Uterus (tissue), 4 donors: ENCODE results near the gene MLPH. TPM values are rescaled to one million over a fixed set of nuclear protein-coding genes. Genes with fewer than 3 reads are reported as not detected.
A peak's percentile ranks its signal among the peaks of the same experiment; 100 is the strongest.

ENCODE experiments used
- DNase-seq, 2 donors: peaks; one replicate each; pipeline ENCODE4 v3.0.0-alpha.2; 2019 to 2020
- H3K27ac ChIP-seq, 2 donors: fragments of 200-600 bp; sonication (generic); 1 replicate in 1 of 2; 2 replicates in 1 of 2; pipeline ENCODE4 v1.5.1; 2016 to 2018
- H3K27me3 ChIP-seq, 2 donors: fragments of 200-600 bp; sonication (generic); one replicate each; pipeline ENCODE4 v1.5.1; 2018 to 2019; ENCODE audit warnings: control low read depth in 1 of 2
- H3K36me3 ChIP-seq, 2 donors: fragments of 200-600 bp; sonication (generic); one replicate each; pipeline ENCODE4 v1.5.1; 2019; ENCODE audit warnings: control low read depth in 1 of 2
- H3K4me1 ChIP-seq, 2 donors: fragments of 200-600 bp; sonication (generic); one replicate each; pipeline ENCODE4 v1.5.1; 2018 to 2019; ENCODE audit warnings: control low read depth in 1 of 2
- H3K4me3 ChIP-seq, 2 donors: fragments of 200-600 bp; sonication (generic); 1 replicate in 1 of 2; 2 replicates in 1 of 2; pipeline ENCODE4 v1.5.1; 2018 to 2019; ENCODE audit warnings: mild to moderate bottlenecking in 1 of 2
- H3K9me3 ChIP-seq, 2 donors: fragments of 200-600 bp; sonication (generic); one replicate each; pipeline ENCODE4 v1.5.1; 2019; ENCODE audit warnings: control low read depth in 1 of 2
- POLR2A ChIP-seq, 2 donors: fragments of 450-650 bp; IDR thresholded peaks; one replicate each; pipeline ENCODE4 v1.6.1; 2016; ENCODE audit warnings: antibody characterized with exemption in 2 of 2, mild to moderate bottlenecking in 1 of 2, moderate library complexity in 1 of 2
- intact Hi-C: fragments of 100-400 bp; cut with DNase I; formaldehyde crosslinking; loops from one replicate; pipeline ENCODE4 v1.15.1; 2023; ENCODE audit warnings: low total_unique reads
- total RNA-seq, 4 donors: library from RNA; depleted of rRNA in 3 of 4; stranded (reverse); fragments of >200 nt in 3 of 4; gene quantifications; one replicate each; pipeline versions ENCODE4 v1.1.0 to v1.2.4, GENCODE V29; 2014 to 2023
- TF ChIP-seq, protein P1 (sequence below), 4 experiments: fragments of 200-600 bp in 2 of 4; fragments of 450-650 bp in 2 of 4; sonication (generic) in 2 of 4; IDR thresholded peaks; one replicate each; pipeline ENCODE4 v1.5.1; 2016 to 2019; ENCODE audit warnings: antibody characterized with exemption in 4 of 4, mild to moderate bottlenecking in 2 of 4, moderate library complexity in 1 of 4
- donor health status: DM: yes; HTN: yes; CAD: no.

The MLPH gene
- total RNA-seq, 4 donors from 2014 or later: 1.2 to 16.5 (median 8.9) TPM

DNA sequence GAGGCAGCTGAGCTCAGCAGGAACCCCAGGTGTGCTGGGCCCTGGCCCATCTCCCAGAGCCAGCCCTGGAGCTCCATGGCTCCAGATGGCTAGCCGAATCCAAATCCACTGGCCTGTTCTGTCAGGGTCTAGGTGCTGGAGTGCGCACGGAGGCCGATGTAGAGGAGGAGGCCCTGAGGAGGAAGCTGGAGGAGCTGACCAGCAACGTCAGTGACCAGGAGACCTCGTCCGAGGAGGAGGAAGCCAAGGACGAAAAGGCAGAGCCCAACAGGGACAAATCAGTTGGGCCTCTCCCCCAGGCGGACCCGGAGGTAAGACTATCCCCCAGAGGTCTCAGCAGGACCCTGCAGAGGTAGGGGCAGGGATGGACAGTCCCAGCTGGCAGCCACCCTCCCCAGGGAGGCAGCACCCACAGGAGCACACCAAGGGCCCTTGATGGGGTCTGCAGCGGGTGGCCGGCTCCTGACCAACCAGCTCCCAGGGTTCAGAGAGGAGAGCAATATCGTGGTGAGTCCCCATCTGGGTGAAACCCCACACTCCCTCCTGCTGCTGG lies 53.2 kb downstream of the MLPH start:
- intact Hi-C loops: no loop called here
- no peaks in the 10 kb centered on the region for H3K27me3 ChIP-seq
- no peaks in the 10 kb centered on the region for H3K9me3 ChIP-seq
- H3K4me3 ChIP-seq: no peak overlapping the region
- H3K4me1 ChIP-seq: peaks cover 0 to 3% of the 10 kb centered on the region in 2 donors
- H3K36me3 ChIP-seq: no peaks in the 10 kb centered on the region
- H3K27ac ChIP-seq: no peak overlapping the region
- no peak for DNase-seq
- TF ChIP-seq POLR2A (IDR thresholded peaks at IDR 0.05): no peak
- TF ChIP-seq, protein P1, sequence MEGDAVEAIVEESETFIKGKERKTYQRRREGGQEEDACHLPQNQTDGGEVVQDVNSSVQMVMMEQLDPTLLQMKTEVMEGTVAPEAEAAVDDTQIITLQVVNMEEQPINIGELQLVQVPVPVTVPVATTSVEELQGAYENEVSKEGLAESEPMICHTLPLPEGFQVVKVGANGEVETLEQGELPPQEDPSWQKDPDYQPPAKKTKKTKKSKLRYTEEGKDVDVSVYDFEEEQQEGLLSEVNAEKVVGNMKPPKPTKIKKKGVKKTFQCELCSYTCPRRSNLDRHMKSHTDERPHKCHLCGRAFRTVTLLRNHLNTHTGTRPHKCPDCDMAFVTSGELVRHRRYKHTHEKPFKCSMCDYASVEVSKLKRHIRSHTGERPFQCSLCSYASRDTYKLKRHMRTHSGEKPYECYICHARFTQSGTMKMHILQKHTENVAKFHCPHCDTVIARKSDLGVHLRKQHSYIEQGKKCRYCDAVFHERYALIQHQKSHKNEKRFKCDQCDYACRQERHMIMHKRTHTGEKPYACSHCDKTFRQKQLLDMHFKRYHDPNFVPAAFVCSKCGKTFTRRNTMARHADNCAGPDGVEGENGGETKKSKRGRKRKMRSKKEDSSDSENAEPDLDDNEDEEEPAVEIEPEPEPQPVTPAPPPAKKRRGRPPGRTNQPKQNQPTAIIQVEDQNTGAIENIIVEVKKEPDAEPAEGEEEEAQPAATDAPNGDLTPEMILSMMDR (IDR thresholded peaks at IDR 0.05): no peak

GRCh38 chr2:237540823-237541222 lies 53.8 kb downstream of the MLPH start:
- intact Hi-C loops: no loop called here
- H3K9me3 ChIP-seq: no peaks in the 10 kb centered on the region
- TF ChIP-seq, protein P1 (IDR thresholded peaks at IDR 0.05): no peak
- no peak for TF ChIP-seq POLR2A (IDR thresholded peaks at IDR 0.05)
- DNase-seq: peak; percentile 59 to 66
- no peak overlapping the region for H3K4me3 ChIP-seq
- no peaks in the 10 kb centered on the region for H3K27me3 ChIP-seq
- H3K27ac ChIP-seq: no peak overlapping the region
- H3K36me3 ChIP-seq: no peaks in the 10 kb centered on the region
- H3K4me1 ChIP-seq: peaks cover 0 to 3% of the 10 kb centered on the region in 2 donors

DNA sequence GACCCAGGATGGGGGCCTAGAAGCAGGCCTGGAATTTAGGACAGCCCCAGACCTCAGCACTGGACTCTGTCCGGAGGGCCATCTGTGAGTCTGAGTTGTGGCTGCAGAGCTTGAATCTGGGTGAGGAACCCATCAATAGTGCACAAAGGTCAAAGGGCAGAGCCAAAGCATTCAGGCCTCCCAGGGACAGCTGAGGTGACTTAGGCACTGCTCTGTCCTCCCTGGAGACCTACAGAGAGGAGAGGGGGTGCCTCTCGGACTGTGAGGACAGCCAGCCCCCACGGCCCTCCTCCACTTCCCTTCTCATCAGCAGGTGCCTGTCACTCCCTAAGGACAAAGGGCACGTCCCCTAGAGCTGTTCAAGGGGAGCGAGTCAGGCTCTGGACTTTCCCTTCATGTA lies 54.2 kb downstream of the MLPH start:
- H3K4me1 ChIP-seq: peaks cover 0 to 3% of the 10 kb centered on the region in 2 donors
- no peak for DNase-seq
- H3K27ac ChIP-seq: no peak overlapping the region
- H3K9me3 ChIP-seq: no peaks in the 10 kb centered on the region
- H3K36me3 ChIP-seq: no peaks in the 10 kb centered on the region
- H3K27me3 ChIP-seq: no peaks in the 10 kb centered on the region
- no peak overlapping the region for H3K4me3 ChIP-seq
- TF ChIP-seq, protein P1 (IDR thresholded peaks at IDR 0.05): no peak
- TF ChIP-seq POLR2A (IDR thresholded peaks at IDR 0.05): no peak
- intact Hi-C loops: no loop called here

- Histone ChIP-seq H3K4me3 (no peak overlapping the region), H3K9me3 (no peaks in the 10 kb centered on the region), H3K4me1 (peaks cover 0 to 3% of the 10 kb centered on the region in 2 donors), H3K27ac (no peak overlapping the region), H3K27me3 (no peaks in the 10 kb centered on the region), H3K36me3 (no peaks in the 10 kb centered on the region)
- intact Hi-C loops: no loop called here
- TF ChIP-seq, protein P1 (IDR thresholded peaks at IDR 0.05): no peak
- TF ChIP-seq POLR2A (IDR thresholded peaks at IDR 0.05): no peak
- no peak for DNase-seq
These were observed 55.1 kb downstream of the MLPH start for GRCh38 chr2:237542001-237542704.

DNA sequence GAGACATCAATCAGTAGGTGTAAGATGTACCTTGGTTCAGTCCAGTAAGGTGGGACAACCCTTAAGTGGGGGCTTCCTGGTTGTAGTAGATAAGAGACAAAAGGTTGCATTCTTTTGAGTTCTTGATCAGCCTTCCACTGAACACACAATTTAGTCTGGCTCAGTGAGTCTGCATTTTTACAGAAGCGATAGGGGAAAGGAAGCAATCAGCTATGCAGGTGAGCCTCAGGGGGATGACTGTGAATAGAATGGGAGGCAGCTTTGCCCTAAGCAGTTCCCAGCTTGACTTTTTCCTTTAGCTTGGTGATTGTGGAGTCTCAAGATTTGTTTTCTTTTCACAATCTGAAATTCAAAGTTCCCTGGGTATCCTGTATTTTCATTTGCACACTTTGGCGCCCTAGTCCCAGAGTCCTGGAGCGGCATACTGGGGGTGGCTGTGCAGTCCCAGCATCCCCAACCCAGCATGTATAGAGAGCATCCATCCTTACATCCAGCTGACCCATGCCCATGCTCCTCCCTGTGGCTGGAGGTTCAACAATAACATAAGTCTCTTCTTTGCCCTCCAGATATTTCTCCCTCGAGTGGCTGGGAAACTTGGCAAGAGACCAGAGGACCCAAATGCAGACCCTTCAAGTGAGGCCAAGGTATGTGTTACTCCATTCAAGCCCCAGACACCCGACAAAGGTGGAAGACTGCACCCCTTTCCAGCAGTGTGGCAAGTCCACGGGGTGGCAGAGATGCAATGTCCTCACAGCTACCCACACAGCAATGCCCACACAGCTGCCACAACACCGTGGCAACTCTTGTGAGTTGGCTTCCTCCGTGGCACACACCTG lies 59.2 kb downstream of the MLPH start:
- H3K27me3 ChIP-seq: no peaks in the 10 kb centered on the region
- TF ChIP-seq, protein P1 (IDR thresholded peaks at IDR 0.05): no peak
- TF ChIP-seq POLR2A (IDR thresholded peaks at IDR 0.05): no peak
- H3K9me3 ChIP-seq: no peaks in the 10 kb centered on the region
- DNase-seq: no peak
- H3K36me3 ChIP-seq: no peaks in the 10 kb centered on the region
- intact Hi-C loops: no loop called here
- no peak overlapping the region for H3K27ac ChIP-seq
- no peaks in the 10 kb centered on the region for H3K4me1 ChIP-seq
- no peak overlapping the region for H3K4me3 ChIP-seq
